HG02973 (cell line): Measurements from ENCODE around the gene ZNF248.
A peak's percentile ranks its signal among the peaks of the same experiment; 100 is the strongest.
"Not testable (repeated sequence)": the region's sequence is repeated elsewhere in the genome, so short reads cannot be mapped to it uniquely, and the experiment has no call there.

ENCODE experiments used
- ATAC-seq: cut with Tn5 transposase; IDR thresholded peaks from one replicate; pipeline ENCODE4 v1.9.1; 2021; ENCODE audit warnings: moderate library complexity; ENCODE audit not compliant: unreplicated experiment

Gene ZNF248

GRCh38 chr10:37857287-37858211, at the start of gene ZNF248:
ZNF248 (minus strand) TSS chr10:37857610; CDS start chr10:37856310, 1,300 bp downstream.
- peak; percentile 94 for ATAC-seq

- ATAC-seq, result no peak
Observed at GRCh38 chr10:37906382-37906781, 49.0 kb upstream of the ZNF248 start.

- ATAC-seq, result no peak
Observed at GRCh38 chr10:37896436-37896835, 39.0 kb upstream of the ZNF248 start.

- ATAC-seq, result no peak
Observed at GRCh38 chr10:37895674-37896073, 38.3 kb upstream of the ZNF248 start.

GRCh38 chr10:37885850-37886249, 28.4 kb upstream of the ZNF248 start:
- ATAC-seq, result no peak

GRCh38 chr10:37872955-37873354, 15.5 kb upstream of the ZNF248 start:
- ATAC-seq, result no peak

- ATAC-seq, result no peak
Observed at GRCh38 chr10:37872283-37872682, 14.9 kb upstream of the ZNF248 start.

GRCh38 chr10:37871568-37872251, 14.3 kb upstream of the ZNF248 start:
- no peak for ATAC-seq

GRCh38 chr10:37871143-37871542, 13.7 kb upstream of the ZNF248 start:
- no peak for ATAC-seq

GRCh38 chr10:37868796-37869195, 11.4 kb upstream of the ZNF248 start:
- no peak for ATAC-seq

- no peak for ATAC-seq
Observed at GRCh38 chr10:37865957-37866803, 8.8 kb upstream of the ZNF248 start.

- no peak for ATAC-seq
Observed at GRCh38 chr10:37865264-37865663, 7.9 kb upstream of the ZNF248 start.

- no peak for ATAC-seq
Observed at GRCh38 chr10:37860494-37861190, 3.2 kb upstream of the ZNF248 start.

GRCh38 chr10:37859270-37859669, 1.9 kb upstream of the ZNF248 start:
- ATAC-seq, result not testable (repeated sequence)

- ATAC-seq, result peak; percentile 17
Observed at GRCh38 chr10:37856881-37857286, 526 bp downstream of the ZNF248 start.

GRCh38 chr10:37855636-37856035, 1.8 kb downstream of the ZNF248 start:
- ATAC-seq, result no peak

- ATAC-seq, result no peak
Observed at GRCh38 chr10:37854626-37855025, 2.8 kb downstream of the ZNF248 start.

- no peak for ATAC-seq
Observed at GRCh38 chr10:37844644-37845043, 12.8 kb downstream of the ZNF248 start.

GRCh38 chr10:37839243-37839642, 18.2 kb downstream of the ZNF248 start:
- no peak for ATAC-seq

- no peak for ATAC-seq
Observed at GRCh38 chr10:37831495-37832333, 25.7 kb downstream of the ZNF248 start.
